ENCODE data around the gene DAGLA.

DAGLA gene

DNA sequence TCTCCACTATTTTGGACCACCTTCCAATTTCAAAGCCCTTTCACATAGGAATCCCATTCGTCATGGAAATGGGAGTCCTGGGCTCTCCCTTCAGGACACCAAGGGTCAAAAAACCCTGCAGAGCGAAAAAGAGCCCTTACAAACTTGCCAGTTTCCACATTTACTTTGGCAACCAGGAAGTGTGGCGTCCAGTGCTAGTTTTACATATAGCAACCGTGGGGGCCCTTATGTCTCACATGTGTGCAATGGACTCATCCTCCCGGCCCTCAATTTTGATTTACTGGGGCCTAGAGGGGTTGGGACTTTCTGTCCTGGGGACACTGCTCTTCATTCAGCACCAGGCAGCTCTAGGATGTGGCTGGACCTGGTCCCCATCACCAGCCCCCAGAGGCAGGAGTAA lies 33.7 kb downstream of the DAGLA start:
- no peak overlapping the region for H3K4me3 ChIP-seq (ENCODE audit: control insufficient read depth, low read depth, low read length)
- no peak for DNase-seq (ENCODE audit: low read depth)
- TF ChIP-seq, protein P1, sequence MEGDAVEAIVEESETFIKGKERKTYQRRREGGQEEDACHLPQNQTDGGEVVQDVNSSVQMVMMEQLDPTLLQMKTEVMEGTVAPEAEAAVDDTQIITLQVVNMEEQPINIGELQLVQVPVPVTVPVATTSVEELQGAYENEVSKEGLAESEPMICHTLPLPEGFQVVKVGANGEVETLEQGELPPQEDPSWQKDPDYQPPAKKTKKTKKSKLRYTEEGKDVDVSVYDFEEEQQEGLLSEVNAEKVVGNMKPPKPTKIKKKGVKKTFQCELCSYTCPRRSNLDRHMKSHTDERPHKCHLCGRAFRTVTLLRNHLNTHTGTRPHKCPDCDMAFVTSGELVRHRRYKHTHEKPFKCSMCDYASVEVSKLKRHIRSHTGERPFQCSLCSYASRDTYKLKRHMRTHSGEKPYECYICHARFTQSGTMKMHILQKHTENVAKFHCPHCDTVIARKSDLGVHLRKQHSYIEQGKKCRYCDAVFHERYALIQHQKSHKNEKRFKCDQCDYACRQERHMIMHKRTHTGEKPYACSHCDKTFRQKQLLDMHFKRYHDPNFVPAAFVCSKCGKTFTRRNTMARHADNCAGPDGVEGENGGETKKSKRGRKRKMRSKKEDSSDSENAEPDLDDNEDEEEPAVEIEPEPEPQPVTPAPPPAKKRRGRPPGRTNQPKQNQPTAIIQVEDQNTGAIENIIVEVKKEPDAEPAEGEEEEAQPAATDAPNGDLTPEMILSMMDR (conservative IDR thresholded peaks at IDR 0.05; ENCODE audit: control insufficient read depth, insufficient read depth, low read depth, low read length) = no peak

DNA sequence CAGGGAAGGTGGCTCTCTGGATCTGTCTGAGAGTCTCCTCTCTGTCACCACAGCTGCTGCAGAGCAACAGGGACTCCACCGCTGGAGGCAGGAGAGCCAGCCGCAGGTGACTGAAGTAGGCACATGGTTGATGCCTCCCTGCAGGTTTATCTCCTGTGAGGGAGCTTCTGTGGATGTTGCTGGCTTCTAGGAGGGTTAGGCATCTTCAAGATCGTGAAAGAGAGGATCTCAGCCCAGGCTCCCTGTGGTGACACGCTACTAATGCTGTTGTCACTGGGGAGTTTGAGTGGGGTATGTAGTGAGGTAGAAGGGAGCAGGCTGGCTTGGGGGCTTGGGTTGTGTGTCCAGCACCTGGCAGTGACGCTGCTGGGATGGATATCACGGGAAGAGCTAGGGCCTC lies 34.1 kb downstream of the DAGLA start:
- TF ChIP-seq, protein P1 (conservative IDR thresholded peaks at IDR 0.05; ENCODE audit: control insufficient read depth, insufficient read depth, low read depth, low read length) = no peak
- no peak for DNase-seq (ENCODE audit: low read depth)
- H3K4me3 ChIP-seq (ENCODE audit: control insufficient read depth, low read depth, low read length) = no peak overlapping the region

- no peak overlapping the region for H3K4me3 ChIP-seq (ENCODE audit: control insufficient read depth, low read depth, low read length)
- DNase-seq (ENCODE audit: low read depth) = no peak
- TF ChIP-seq, protein P1 (conservative IDR thresholded peaks at IDR 0.05; ENCODE audit: control insufficient read depth, insufficient read depth, low read depth, low read length) = no peak
Observed at GRCh38 chr11:61714916-61715315, 34.7 kb downstream of the DAGLA start.

DNA sequence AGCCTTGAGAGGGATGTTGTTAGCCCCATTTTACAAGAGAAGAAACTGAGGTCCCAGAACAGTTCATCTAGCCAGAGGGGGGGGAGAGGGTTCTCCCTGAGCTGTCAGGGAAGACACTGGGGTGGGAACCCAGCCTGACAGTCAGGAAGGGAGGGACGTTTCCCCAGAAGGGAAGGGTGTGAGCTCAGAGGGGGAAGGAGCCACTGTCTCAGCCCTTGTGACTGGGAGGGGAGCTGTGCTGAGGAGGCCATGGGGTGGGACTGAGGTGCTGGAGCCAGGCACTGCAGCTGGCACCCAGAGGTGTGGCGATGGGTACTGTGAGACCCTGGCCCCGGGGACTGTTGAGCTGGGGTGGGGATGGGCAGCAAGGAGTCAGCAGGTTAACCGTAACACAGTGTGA lies 35.7 kb downstream of the DAGLA start:
- no peak overlapping the region for H3K4me3 ChIP-seq (ENCODE audit: control insufficient read depth, low read depth, low read length)
- no peak for DNase-seq (ENCODE audit: low read depth)
- TF ChIP-seq, protein P1 (conservative IDR thresholded peaks at IDR 0.05; ENCODE audit: control insufficient read depth, insufficient read depth, low read depth, low read length) = no peak

GRCh38 chr11:61716478-61717285 lies 36.5 kb downstream of the DAGLA start:
- TF ChIP-seq, protein P1 (conservative IDR thresholded peaks at IDR 0.05; ENCODE audit: control insufficient read depth, insufficient read depth, low read depth, low read length) = no peak
- no peak overlapping the region for H3K4me3 ChIP-seq (ENCODE audit: control insufficient read depth, low read depth, low read length)
- DNase-seq (ENCODE audit: low read depth) = no peak

- no peak for DNase-seq (ENCODE audit: low read depth)
- TF ChIP-seq, protein P1 (conservative IDR thresholded peaks at IDR 0.05; ENCODE audit: control insufficient read depth, insufficient read depth, low read depth, low read length) = no peak
- H3K4me3 ChIP-seq (ENCODE audit: control insufficient read depth, low read depth, low read length) = no peak overlapping the region
Observed at GRCh38 chr11:61717286-61718033, 37.3 kb downstream of the DAGLA start.
